Coronary artery (tissue), 2 donors: ENCODE results near the gene JAG1.

ENCODE experiments used
- DNase-seq: peaks from one replicate; pipeline ENCODE4 v3.0.0-alpha.2; 2017; ENCODE audit warnings: low spot score
- H3K27ac ChIP-seq, 2 donors: fragments of 200-600 bp; sonication (generic); one replicate each; pipeline ENCODE4 v1.5.1; 2016 to 2019
- H3K4me3 ChIP-seq: fragments of 200-600 bp; sonication (generic); 2 replicates; pipeline ENCODE4 v1.5.1; 2016; ENCODE audit warnings: mild to moderate bottlenecking, moderate library complexity
- CTCF ChIP-seq: fragments of 200-600 bp; sonication (generic); IDR thresholded peaks from one replicate; pipeline ENCODE4 v1.5.1; 2019; ENCODE audit warnings: antibody characterized with exemption

Gene JAG1

GRCh38 chr20:10654250-10654610, 19.6 kb downstream of the JAG1 start:
- peak overlapping the region; percentile 88 to 95 for H3K27ac ChIP-seq
- DNase-seq, result no peak
- H3K4me3 ChIP-seq, result peak overlapping the region; percentile 56
- TF ChIP-seq CTCF, result no peak

GRCh38 chr20:10653599-10654249, 20.1 kb downstream of the JAG1 start:
- no peak for DNase-seq
- TF ChIP-seq CTCF, result no peak
- Histone ChIP-seq H3K4me3 (peak overlapping the region; percentile 56), H3K27ac (peak overlapping the region; percentile 88 to 95)

GRCh38 chr20:10652660-10653261, 21.0 kb downstream of the JAG1 start:
- no peak for DNase-seq
- TF ChIP-seq CTCF, result no peak
- Histone ChIP-seq H3K4me3 (peak overlapping the region; percentile 39), H3K27ac (peak overlapping the region; percentile 88 to 95)

GRCh38 chr20:10652185-10652584, 21.6 kb downstream of the JAG1 start:
- no peak for TF ChIP-seq CTCF
- no peak for DNase-seq
- Histone ChIP-seq H3K4me3 (peak overlapping the region; percentile 39), H3K27ac (peak overlapping the region; percentile 88 to 95)

GRCh38 chr20:10651227-10651990, 22.4 kb downstream of the JAG1 start:
- no peak for TF ChIP-seq CTCF
- DNase-seq, result no peak
- Histone ChIP-seq H3K27ac (peak overlapping the region; percentile 88 to 95), H3K4me3 (no peak overlapping the region)

GRCh38 chr20:10649797-10650160, 24.0 kb downstream of the JAG1 start:
- no peak for TF ChIP-seq CTCF
- no peak for DNase-seq
- H3K27ac ChIP-seq, result peak overlapping the region; percentile 88 to 95
- H3K4me3 ChIP-seq, result peak overlapping the region; percentile 8
